ENCODE results near the gene ANKRD13D. TPM values are rescaled to one million over a fixed set of nuclear protein-coding genes. Genes with fewer than 3 reads are reported as not detected.

ANKRD13D gene
- polyA plus RNA-seq, 1 of the 3 experiments (the other 2 are of a cell fraction) = 50.2 TPM

- Histone ChIP-seq H3K27ac (ENCODE audit: low read depth in 2 of 2, low read length in 1 of 2) (no peak overlapping the region; a peak in 1 of 4 replicates), H3K9me3 (no peaks in the 10 kb centered on the region), H3K4me3 (ENCODE audit: low read depth in 2 of 2, low read length in 1 of 2) (no peak overlapping the region), H4K20me1 (ENCODE audit: insufficient read depth) (peaks cover 38% of the 10 kb centered on the region), H3K9ac (no peak overlapping the region), H3K4me2 (no peak overlapping the region), H3K9me2 (no peaks in the 10 kb centered on the region), H3K27me3 (ENCODE audit: insufficient read depth) (no peaks in the 10 kb centered on the region), H3F3A (replicated peaks; ENCODE audit: insufficient read depth) (no peaks in the 10 kb centered on the region), H3K4me1 (ENCODE audit: control insufficient read depth in 1 of 2, insufficient read depth in 2 of 2, low read depth in 1 of 2, low read length in 1 of 2) (peaks cover 0 to 6% of the 10 kb centered on the region in 2 experiments; a peak in 2 of 4 replicates), H2AFZ (ENCODE audit: low read depth) (no peak overlapping the region), H3K79me2 (ENCODE audit: insufficient read depth) (peaks cover 36% of the 10 kb centered on the region), H3K36me3 (replicated peaks in 1 of 2; ENCODE audit: control insufficient read depth in 1 of 2, insufficient read depth in 2 of 2, low read length in 1 of 2) (peaks cover 0 to 25% of the 10 kb centered on the region in 2 experiments)
- ChIA-PET POLR2A (no interaction called here), CTCF (interaction anchor here (1.4 to 2.7 kb wide), 3 partner anchors 9 to 222 kb away, joined by 4 to 11 read pairs (median 6); partner anchors contain the start of genes ANKRD13D and GRK2)
- WGBS (ENCODE audit: low lambda C conversion rate) = 97% methylated on average over 10 of the region's 17 CpGs
- no peak for DNase-seq
- TF ChIP-seq JUND (IDR thresholded peaks at IDR 0.05) = no peak
- no peak for TF ChIP-seq POLR2AphosphoS5 (IDR thresholded peaks at IDR 0.05; ENCODE audit: low read depth, low read length)
- no peak for TF ChIP-seq GATA2 (CRISPR knock-in tag; IDR thresholded peaks at IDR 0.05)
- no peak for TF ChIP-seq YY1 (IDR thresholded peaks at IDR 0.05; ENCODE audit: low read depth)
- no peak for TF ChIP-seq TCF12 (IDR thresholded peaks at IDR 0.05)
- TF ChIP-seq MAX (IDR thresholded peaks at IDR 0.05; ENCODE audit: low read depth) = no peak
- TF ChIP-seq IRF3 (IDR thresholded peaks at IDR 0.05; ENCODE audit: low read depth, low read length) = no peak
- TF ChIP-seq MXI1 (IDR thresholded peaks at IDR 0.05; ENCODE audit: low read depth, low read length) = no peak
- no peak for TF ChIP-seq NRF1 (IDR thresholded peaks at IDR 0.05; ENCODE audit: low read depth, low read length)
- TF ChIP-seq RFX5 (IDR thresholded peaks at IDR 0.05; ENCODE audit: low read length) = no peak
- no peak for TF ChIP-seq ELF1 (IDR thresholded peaks at IDR 0.05)
- TF ChIP-seq CHD2 (IDR thresholded peaks at IDR 0.05; ENCODE audit: low read length, partially characterized antibody) = no peak
- TF ChIP-seq, protein P1, sequence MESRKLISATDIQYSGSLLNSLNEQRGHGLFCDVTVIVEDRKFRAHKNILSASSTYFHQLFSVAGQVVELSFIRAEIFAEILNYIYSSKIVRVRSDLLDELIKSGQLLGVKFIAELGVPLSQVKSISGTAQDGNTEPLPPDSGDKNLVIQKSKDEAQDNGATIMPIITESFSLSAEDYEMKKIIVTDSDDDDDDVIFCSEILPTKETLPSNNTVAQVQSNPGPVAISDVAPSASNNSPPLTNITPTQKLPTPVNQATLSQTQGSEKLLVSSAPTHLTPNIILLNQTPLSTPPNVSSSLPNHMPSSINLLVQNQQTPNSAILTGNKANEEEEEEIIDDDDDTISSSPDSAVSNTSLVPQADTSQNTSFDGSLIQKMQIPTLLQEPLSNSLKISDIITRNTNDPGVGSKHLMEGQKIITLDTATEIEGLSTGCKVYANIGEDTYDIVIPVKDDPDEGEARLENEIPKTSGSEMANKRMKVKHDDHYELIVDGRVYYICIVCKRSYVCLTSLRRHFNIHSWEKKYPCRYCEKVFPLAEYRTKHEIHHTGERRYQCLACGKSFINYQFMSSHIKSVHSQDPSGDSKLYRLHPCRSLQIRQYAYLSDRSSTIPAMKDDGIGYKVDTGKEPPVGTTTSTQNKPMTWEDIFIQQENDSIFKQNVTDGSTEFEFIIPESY (IDR thresholded peaks at IDR 0.05; ENCODE audit: borderline replicate concordance, low read depth) = no peak
- no peak for TF ChIP-seq FOXM1 (IDR thresholded peaks at IDR 0.05; ENCODE audit: low read depth)
- TF ChIP-seq, protein P2, sequence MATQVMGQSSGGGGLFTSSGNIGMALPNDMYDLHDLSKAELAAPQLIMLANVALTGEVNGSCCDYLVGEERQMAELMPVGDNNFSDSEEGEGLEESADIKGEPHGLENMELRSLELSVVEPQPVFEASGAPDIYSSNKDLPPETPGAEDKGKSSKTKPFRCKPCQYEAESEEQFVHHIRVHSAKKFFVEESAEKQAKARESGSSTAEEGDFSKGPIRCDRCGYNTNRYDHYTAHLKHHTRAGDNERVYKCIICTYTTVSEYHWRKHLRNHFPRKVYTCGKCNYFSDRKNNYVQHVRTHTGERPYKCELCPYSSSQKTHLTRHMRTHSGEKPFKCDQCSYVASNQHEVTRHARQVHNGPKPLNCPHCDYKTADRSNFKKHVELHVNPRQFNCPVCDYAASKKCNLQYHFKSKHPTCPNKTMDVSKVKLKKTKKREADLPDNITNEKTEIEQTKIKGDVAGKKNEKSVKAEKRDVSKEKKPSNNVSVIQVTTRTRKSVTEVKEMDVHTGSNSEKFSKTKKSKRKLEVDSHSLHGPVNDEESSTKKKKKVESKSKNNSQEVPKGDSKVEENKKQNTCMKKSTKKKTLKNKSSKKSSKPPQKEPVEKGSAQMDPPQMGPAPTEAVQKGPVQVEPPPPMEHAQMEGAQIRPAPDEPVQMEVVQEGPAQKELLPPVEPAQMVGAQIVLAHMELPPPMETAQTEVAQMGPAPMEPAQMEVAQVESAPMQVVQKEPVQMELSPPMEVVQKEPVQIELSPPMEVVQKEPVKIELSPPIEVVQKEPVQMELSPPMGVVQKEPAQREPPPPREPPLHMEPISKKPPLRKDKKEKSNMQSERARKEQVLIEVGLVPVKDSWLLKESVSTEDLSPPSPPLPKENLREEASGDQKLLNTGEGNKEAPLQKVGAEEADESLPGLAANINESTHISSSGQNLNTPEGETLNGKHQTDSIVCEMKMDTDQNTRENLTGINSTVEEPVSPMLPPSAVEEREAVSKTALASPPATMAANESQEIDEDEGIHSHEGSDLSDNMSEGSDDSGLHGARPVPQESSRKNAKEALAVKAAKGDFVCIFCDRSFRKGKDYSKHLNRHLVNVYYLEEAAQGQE (IDR thresholded peaks at IDR 0.05; ENCODE audit: low read depth, low read length) = no peak
- TF ChIP-seq TEAD4 (IDR thresholded peaks at IDR 0.05; ENCODE audit: borderline replicate concordance, insufficient read depth) = no peak
- TF ChIP-seq, protein P3, sequence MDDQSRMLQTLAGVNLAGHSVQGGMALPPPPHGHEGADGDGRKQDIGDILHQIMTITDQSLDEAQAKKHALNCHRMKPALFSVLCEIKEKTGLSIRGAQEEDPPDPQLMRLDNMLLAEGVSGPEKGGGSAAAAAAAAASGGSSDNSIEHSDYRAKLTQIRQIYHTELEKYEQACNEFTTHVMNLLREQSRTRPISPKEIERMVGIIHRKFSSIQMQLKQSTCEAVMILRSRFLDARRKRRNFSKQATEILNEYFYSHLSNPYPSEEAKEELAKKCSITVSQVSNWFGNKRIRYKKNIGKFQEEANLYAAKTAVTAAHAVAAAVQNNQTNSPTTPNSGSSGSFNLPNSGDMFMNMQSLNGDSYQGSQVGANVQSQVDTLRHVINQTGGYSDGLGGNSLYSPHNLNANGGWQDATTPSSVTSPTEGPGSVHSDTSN (IDR thresholded peaks at IDR 0.05) = no peak
- no peak for TF ChIP-seq RAD21 (IDR thresholded peaks at IDR 0.05; ENCODE audit: low read length)
- TF ChIP-seq USF2 (IDR thresholded peaks at IDR 0.05; ENCODE audit: borderline replicate concordance, low read depth, low read length) = no peak
- TF ChIP-seq USF1 (IDR thresholded peaks at IDR 0.05; ENCODE audit: borderline replicate concordance, low read depth) = no peak
Measured at GRCh38 chr11:67275606-67276409, 13.3 kb upstream of the ANKRD13D start.

Data from SK-N-SH (cell line).